HG02798 (cell line): ENCODE results near the gene CYP39A1.

Experiments
- ATAC-seq: cut with Tn5 transposase; IDR thresholded peaks from one replicate; pipeline ENCODE4 v1.9.1; 2021; ENCODE audit warnings: mild to moderate bottlenecking; ENCODE audit not compliant: unreplicated experiment, poor library complexity

Gene CYP39A1

DNA sequence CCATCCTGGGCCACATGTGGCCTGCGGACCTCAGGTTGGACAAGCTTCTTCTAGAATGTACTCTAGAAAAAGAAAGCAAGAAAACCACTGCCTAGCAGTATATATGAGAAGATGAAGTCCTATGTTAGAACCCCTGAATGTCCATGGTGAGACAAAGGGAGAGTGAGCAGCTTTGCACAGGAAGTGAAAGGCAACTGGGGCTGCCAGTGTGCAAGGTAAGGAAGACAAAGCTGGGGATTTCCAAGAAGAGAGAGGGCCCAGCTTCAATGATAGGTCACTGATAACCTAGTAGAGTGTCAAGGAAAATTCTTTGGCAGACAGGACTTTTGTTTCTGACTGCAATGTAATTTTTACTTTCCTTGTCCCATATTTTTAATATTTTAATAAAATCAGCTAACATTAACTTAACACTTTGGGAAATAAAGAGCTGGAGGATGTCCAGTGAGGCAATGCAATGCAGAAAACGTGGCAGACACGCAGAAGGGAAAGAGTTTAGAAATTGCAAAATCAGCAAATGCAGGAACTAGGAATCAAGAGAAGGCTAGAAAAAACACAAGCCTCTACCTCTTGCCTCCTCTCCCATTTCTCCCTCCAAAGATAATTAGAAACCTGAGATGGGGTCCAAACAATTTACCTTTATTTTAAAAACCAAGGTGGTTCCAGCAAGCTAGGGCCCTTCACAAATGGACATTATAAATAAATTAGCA lies 47.4 kb downstream of the CYP39A1 start:
- peak; percentile 59 for ATAC-seq

- ATAC-seq: no peak
Measured at GRCh38 chr6:46598215-46598614, 54.4 kb downstream of the CYP39A1 start.

DNA sequence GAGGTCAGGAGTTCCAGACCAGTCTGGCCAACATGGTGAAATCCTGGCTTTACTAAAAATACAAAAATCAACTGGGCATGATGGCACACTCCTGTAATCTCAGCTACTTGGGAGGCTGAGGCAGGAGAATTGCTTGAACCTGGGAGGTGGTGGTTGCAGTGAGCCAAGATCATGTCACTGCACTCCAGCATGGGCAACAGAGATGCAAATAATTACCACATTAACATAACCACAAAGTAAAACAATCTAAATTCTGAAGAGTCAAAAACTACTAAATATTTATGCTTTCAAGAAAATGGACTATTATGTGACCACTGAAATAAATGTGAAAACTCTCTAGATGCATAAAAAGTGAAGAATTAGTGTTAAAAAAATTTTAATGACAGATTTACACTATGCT lies 59.9 kb downstream of the CYP39A1 start:
- ATAC-seq: no peak

DNA sequence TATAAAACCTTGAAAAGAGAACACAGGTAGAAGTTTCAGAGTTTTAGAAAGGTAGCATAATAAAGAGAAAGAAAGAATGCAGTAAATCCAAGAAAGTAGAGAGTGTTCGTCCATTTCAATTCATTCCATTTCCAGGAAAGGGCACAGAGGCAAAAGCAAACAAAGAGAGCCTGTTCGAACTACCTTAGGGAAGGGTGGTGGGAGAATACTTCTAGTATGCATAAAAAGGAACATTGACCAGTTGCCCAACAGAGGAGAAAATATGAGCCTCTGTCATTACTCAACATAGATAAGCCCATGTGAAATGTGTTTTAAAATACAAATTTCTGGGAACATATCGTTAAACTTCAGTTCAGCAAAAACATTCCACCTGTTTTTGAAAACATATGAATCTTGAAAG lies 60.6 kb downstream of the CYP39A1 start:
- ATAC-seq: no peak

GRCh38 chr6:46590765-46591164 lies 61.9 kb downstream of the CYP39A1 start:
- ATAC-seq: no peak

DNA sequence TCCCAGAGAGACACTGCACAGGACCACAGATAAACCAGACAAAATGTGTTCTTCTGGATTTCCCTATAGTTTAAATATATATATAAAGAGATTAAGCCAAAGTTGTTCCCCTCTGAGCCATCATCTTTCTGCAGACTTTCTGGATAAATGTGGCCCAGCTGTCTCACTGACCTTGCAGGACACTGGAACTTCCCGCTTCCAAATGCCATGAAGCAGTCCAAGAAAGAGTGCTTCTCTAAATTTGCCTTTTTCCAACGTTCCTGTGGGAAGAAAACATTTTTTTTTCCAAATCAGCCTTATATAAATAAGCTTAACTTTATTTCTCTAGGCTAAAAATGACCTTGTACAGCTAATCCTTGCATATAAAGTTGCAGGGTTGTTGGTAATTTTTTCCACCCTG lies 65.7 kb downstream of the CYP39A1 start:
- no peak for ATAC-seq

DNA sequence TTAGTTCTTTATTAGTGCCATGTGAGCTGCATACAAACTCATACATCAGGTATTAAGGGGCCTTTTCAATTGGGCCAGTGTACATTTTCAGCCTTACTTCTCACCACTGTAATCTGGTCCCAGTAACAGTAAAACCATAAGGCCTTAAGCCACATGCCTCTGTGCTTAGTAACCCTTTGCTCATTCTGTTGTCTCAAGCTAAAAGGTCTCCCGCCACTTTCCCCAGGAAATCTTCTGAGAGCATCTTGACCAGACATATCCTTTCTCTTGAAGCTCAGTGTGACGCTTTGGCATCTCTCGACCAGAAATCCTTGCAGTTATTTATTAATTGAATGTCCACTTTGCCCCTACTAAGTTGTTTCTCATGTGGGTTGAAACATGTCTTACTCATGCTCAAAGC lies 68.0 kb downstream of the CYP39A1 start:
- ATAC-seq: no peak

- no peak for ATAC-seq
Measured at GRCh38 chr6:46583721-46584120, 68.9 kb downstream of the CYP39A1 start.

- ATAC-seq: no peak
Measured at GRCh38 chr6:46583081-46583480, 69.5 kb downstream of the CYP39A1 start.

GRCh38 chr6:46581459-46582177 lies 71.0 kb downstream of the CYP39A1 start:
- ATAC-seq: no peak

- no peak for ATAC-seq
Measured at GRCh38 chr6:46575530-46575929, 77.1 kb downstream of the CYP39A1 start.

DNA sequence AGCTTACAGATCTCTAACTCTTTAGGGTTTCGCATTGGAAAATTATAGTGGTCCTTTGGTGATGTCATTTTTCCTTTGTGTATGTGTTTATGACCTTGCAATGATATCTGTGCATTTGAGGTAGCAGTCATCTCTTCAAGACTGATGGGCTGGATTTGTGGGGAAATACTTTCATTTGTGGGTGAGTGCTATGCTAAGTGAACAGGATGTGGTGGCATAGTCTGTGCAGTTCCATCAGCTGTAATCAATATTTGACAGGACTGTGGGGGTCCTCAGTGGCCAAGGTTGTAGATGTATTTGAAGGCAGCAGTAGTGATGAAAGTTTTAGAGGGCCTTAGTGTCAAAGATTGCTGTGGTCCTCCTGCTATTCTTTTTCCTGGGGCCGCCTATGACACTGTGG lies 79.5 kb downstream of the CYP39A1 start:
- no peak for ATAC-seq

DNA sequence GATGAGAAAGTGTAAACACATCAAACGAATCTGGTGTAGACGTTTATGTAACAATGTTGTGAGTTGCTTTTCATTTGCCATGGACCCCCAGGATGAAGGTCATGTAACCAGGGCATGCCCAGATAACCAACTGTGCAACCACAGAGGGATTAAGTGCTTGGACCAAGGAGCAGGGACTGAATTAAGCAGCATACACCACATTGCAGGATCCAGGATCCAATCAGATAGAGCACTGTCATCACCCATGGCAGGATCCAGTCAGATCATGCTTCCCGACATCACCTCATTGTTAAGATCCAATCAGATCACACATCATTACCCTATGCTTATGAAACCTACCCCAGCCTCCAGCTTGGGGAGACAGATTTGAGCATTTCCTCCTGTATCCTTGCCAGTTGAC lies 87.1 kb downstream of the CYP39A1 start:
- ATAC-seq: no peak

- ATAC-seq: no peak
Measured at GRCh38 chr6:46563924-46564323, 88.7 kb downstream of the CYP39A1 start.

DNA sequence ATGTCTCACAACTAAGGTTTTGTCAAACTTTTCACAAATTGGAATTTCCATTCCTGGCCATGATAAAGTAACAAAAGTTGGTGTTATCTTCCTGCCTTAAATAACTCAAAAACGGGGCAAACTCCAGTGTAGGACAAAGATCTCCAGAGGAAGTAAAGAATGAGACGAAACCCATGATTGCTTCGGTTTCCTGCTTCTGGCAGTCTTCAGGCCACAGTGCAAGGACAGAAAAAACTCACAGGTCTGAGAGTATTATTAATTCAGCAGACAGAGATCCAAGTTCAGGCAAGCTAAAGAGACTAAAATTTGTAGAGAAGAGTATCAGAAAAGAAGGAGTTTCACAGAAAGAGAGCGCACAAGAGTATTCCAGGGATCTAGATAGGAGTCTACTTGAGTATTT lies 96.6 kb downstream of the CYP39A1 start:
- no peak for ATAC-seq

GRCh38 chr6:46555129-46555528 lies 97.5 kb downstream of the CYP39A1 start:
- no peak for ATAC-seq

GRCh38 chr6:46549155-46549554 lies 103.5 kb downstream of the CYP39A1 start:
- no peak for ATAC-seq

GRCh38 chr6:46541556-46541955 lies 111.1 kb downstream of the CYP39A1 start:
- ATAC-seq: no peak

- ATAC-seq: no peak
Measured at GRCh38 chr6:46539866-46540265, 112.8 kb downstream of the CYP39A1 start.

GRCh38 chr6:46538800-46539480 lies 113.7 kb downstream of the CYP39A1 start:
- ATAC-seq: no peak

DNA sequence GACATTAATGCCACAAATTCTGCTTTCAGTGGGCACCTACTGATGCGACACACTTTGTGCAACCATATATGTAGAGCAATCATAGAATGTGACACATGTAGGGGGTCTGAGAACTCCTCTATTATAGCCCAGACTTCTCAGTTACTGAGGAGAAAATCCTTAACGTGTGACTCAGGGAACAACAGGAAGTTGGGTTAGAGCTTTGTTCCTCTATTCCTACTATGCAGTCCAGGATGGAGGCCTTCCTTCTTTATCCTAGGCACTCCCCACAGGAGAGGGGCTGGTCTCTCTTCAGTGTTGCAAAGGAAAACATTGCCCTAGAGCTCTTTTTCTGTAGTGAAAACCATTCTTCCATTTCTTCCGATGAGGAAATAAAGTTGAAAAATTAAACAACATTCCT lies 121.7 kb downstream of the CYP39A1 start:
- no peak for ATAC-seq
